Measurements from ENCODE around the gene WDR18.

WDR18 gene

GRCh38 chr19:1032264-1032867 is 48.2 kb downstream of the WDR18 start:
- H3K4me3 ChIP-seq, result no peak overlapping the region
- no peak for DNase-seq
- H3K36me3 ChIP-seq, result peaks cover 43 to 63% (median 44%) of the 10 kb centered on the region in 3 donors
- no peak for TF ChIP-seq CTCF (IDR thresholded peaks at IDR 0.05)
- no peak overlapping the region for H3K27ac ChIP-seq
- H3K27me3 ChIP-seq, result no peaks in the 10 kb centered on the region
- intact Hi-C loops (cut with DNase I; ENCODE audit: low total_unique reads), result no loop called here
- H3K9me3 ChIP-seq, result no peaks in the 10 kb centered on the region
- H3K4me1 ChIP-seq, result peaks cover 0 to 26% (median 21%) of the 10 kb centered on the region in 4 donors

GRCh38 chr19:1035998-1036621 is 52.0 kb downstream of the WDR18 start:
- Histone ChIP-seq H3K4me3 (no peak overlapping the region), H3K27me3 (no peaks in the 10 kb centered on the region), H3K36me3 (peaks cover 46 to 57% (median 46%) of the 10 kb centered on the region in 3 donors), H3K4me1 (peaks cover 0 to 35% (median 23%) of the 10 kb centered on the region in 4 donors), H3K9me3 (no peaks in the 10 kb centered on the region), H3K27ac (no peak overlapping the region)
- DNase-seq, result no peak
- TF ChIP-seq CTCF (IDR thresholded peaks at IDR 0.05), result no peak
- intact Hi-C loops (cut with DNase I; ENCODE audit: low total_unique reads), result no loop called here

DNA sequence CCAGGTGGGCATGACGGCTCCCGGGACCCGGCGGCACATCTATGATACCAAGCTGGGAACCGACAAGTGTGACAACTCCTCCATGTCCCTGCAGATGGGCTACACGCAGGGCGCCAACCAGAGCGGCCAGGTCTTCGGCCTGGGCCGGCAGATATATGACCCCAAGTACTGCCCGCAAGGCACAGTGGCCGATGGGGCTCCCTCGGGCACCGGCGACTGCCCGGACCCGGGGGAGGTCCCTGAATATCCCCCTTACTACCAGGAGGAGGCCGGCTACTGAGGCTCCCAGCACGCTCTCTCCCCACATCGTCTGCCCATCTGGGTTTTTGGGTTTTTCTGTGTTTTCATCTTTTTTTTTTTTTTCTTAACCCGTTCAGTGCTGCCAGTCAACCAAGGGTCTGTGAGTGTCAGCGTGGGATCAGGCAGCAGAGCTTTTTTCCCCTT is 53.5 kb downstream of the WDR18 start:
- DNase-seq, result no peak
- peaks cover 34 to 41% (median 35%) of the 10 kb centered on the region in 3 donors for H3K36me3 ChIP-seq
- intact Hi-C loops (cut with DNase I; ENCODE audit: low total_unique reads), result no loop called here
- no peaks in the 10 kb centered on the region for H3K9me3 ChIP-seq
- peak overlapping the region in 1 of 2 donors; percentile 10 for H3K27ac ChIP-seq
- H3K4me3 ChIP-seq, result no peak overlapping the region
- H3K27me3 ChIP-seq, result peaks cover 0 to 14% of the 10 kb centered on the region in 2 donors
- peaks cover 0 to 50% (median 38%) of the 10 kb centered on the region in 4 donors for H3K4me1 ChIP-seq
- TF ChIP-seq CTCF (IDR thresholded peaks at IDR 0.05), result no peak

- DNase-seq, result no peak
- H3K27ac ChIP-seq, result peak overlapping the region in 1 of 2 donors; percentile 59
- TF ChIP-seq CTCF (IDR thresholded peaks at IDR 0.05), result no peak
- H3K4me1 ChIP-seq, result peaks cover 0 to 56% (median 40%) of the 10 kb centered on the region in 4 donors
- peak overlapping the region; percentile 47 to 48 for H3K4me3 ChIP-seq
- no peaks in the 10 kb centered on the region for H3K9me3 ChIP-seq
- intact Hi-C loops (cut with DNase I; ENCODE audit: low total_unique reads), result no loop called here
- peaks cover 25 to 32% (median 27%) of the 10 kb centered on the region in 3 donors for H3K36me3 ChIP-seq
- peaks cover 0 to 25% of the 10 kb centered on the region in 2 donors for H3K27me3 ChIP-seq
Observed at GRCh38 chr19:1038978-1039645, 55.0 kb downstream of the WDR18 start.

GRCh38 chr19:1039646-1040475 is 55.7 kb downstream of the WDR18 start, which contains the start of gene ABCA7:
Gene ABCA7, plus strand, starts transcription at chr19:1040107. Its CDS starts 1,255 bp downstream, at chr19:1041362.
- peak within 1 kb of the TSS in 1 of 2 donors; percentile 62 for H3K27ac ChIP-seq

More at GRCh38 chr19:1039646-1040475, 55.7 kb downstream of the WDR18 start, which contains the start of gene ABCA7:
- no peak for TF ChIP-seq CTCF (IDR thresholded peaks at IDR 0.05)
- peak; percentile 95 to 98 for DNase-seq
- Histone ChIP-seq H3K9me3 (no peaks in the 10 kb centered on the region), H3K4me3 (peak within 1 kb of the TSS; percentile 47 to 48), H3K4me1 (peaks cover 0 to 56% (median 40%) of the 10 kb centered on the region in 4 donors), H3K27me3 (peaks cover 0 to 27% of the 10 kb centered on the region in 2 donors), H3K36me3 (peaks cover 25 to 32% (median 27%) of the 10 kb centered on the region in 3 donors)
- intact Hi-C loops (cut with DNase I; ENCODE audit: low total_unique reads), result loop anchor here (5.0 kb wide), 1 partner anchor 52 kb away; no protein-coding TSS in a partner anchor
